ENCODE measurements around the gene TGFB1. TPM values are rescaled to one million over a fixed set of nuclear protein-coding genes. Genes with fewer than 3 reads are reported as not detected.
A peak's percentile ranks its signal among the peaks of the same experiment; 100 is the strongest.

TGFB1 gene
- total and polyA plus RNA-seq, 2 of the 13 experiments (the other 11 are each of a cell fraction or from before 2014, with no cell fraction given), result 4.1 to 5.4 TPM

DNA sequence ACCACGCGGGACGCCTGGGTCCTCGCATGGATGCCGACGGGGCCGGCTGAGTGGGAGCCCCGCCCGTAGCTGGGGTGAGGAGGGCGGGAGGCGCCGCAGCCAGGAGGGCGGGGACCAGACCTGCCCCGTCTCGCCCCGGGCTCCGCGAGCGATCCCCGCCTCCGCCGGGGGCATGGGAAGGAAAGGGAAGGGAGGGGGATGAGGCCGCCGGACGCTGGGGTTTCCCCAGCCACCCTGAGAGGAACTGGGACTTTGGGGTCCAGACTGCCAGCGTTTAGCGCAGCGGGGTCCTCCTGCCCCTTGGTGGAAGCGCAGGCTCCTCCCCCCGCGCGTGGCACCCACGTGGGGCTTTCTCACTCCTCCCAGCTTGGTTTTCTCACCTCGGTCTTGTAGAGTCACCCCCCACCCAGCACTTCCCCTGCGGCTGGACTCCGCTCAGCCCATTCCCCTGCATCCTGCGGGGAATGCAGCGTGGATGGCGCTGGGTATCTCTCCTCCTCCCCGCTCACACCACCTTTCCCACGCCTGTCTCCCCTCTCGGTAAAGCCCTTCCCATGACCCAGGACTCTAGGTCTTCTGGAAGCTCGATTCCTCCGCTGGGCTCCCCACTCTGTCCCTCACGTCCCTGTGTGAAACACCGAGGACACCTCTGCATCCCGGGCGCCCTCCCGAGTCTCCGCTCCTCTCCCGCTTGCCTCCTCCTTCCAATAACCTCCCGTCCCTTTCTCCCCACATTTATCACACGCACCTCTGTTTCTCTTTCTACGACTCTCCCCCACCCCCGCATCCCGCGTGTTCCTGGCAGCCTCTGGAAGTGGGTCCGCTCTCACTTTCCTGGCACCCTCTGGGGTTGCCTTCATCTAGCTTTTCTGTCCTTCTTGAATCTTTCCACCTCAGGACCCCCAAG is 2.1 kb downstream of the TGFB1 start (continued):
- TF ChIP-seq DZIP1 (CRISPR knock-in tag; IDR thresholded peaks at IDR 0.05) (no peak), FOXM1 (CRISPR knock-in tag; IDR thresholded peaks at IDR 0.05) (no peak), SRSF1 (optimal IDR thresholded peaks at IDR 0.05; ENCODE audit: low read depth, low read length) (no peak), GATA4 (IDR thresholded peaks at IDR 0.05; ENCODE audit: borderline replicate concordance, low read depth) (no peak), GABPB1 (CRISPR knock-in tag; IDR thresholded peaks at IDR 0.05) (peak; percentile 45; the same call in 1 of the 2 replicates), SRSF4 (IDR thresholded peaks at IDR 0.05; ENCODE audit: low read depth, low read length, poor library complexity, severe bottlenecking) (no peak), ZNF224 (CRISPR knock-in tag; IDR thresholded peaks at IDR 0.05) (no peak)
- TF ChIP-seq, protein P1, sequence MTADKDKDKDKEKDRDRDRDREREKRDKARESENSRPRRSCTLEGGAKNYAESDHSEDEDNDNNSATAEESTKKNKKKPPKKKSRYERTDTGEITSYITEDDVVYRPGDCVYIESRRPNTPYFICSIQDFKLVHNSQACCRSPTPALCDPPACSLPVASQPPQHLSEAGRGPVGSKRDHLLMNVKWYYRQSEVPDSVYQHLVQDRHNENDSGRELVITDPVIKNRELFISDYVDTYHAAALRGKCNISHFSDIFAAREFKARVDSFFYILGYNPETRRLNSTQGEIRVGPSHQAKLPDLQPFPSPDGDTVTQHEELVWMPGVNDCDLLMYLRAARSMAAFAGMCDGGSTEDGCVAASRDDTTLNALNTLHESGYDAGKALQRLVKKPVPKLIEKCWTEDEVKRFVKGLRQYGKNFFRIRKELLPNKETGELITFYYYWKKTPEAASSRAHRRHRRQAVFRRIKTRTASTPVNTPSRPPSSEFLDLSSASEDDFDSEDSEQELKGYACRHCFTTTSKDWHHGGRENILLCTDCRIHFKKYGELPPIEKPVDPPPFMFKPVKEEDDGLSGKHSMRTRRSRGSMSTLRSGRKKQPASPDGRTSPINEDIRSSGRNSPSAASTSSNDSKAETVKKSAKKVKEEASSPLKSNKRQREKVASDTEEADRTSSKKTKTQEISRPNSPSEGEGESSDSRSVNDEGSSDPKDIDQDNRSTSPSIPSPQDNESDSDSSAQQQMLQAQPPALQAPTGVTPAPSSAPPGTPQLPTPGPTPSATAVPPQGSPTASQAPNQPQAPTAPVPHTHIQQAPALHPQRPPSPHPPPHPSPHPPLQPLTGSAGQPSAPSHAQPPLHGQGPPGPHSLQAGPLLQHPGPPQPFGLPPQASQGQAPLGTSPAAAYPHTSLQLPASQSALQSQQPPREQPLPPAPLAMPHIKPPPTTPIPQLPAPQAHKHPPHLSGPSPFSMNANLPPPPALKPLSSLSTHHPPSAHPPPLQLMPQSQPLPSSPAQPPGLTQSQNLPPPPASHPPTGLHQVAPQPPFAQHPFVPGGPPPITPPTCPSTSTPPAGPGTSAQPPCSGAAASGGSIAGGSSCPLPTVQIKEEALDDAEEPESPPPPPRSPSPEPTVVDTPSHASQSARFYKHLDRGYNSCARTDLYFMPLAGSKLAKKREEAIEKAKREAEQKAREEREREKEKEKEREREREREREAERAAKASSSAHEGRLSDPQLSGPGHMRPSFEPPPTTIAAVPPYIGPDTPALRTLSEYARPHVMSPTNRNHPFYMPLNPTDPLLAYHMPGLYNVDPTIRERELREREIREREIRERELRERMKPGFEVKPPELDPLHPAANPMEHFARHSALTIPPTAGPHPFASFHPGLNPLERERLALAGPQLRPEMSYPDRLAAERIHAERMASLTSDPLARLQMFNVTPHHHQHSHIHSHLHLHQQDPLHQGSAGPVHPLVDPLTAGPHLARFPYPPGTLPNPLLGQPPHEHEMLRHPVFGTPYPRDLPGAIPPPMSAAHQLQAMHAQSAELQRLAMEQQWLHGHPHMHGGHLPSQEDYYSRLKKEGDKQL (CRISPR knock-in tag; IDR thresholded peaks at IDR 0.05; ENCODE audit: low read depth), result no peak
- TF ChIP-seq, protein P2, sequence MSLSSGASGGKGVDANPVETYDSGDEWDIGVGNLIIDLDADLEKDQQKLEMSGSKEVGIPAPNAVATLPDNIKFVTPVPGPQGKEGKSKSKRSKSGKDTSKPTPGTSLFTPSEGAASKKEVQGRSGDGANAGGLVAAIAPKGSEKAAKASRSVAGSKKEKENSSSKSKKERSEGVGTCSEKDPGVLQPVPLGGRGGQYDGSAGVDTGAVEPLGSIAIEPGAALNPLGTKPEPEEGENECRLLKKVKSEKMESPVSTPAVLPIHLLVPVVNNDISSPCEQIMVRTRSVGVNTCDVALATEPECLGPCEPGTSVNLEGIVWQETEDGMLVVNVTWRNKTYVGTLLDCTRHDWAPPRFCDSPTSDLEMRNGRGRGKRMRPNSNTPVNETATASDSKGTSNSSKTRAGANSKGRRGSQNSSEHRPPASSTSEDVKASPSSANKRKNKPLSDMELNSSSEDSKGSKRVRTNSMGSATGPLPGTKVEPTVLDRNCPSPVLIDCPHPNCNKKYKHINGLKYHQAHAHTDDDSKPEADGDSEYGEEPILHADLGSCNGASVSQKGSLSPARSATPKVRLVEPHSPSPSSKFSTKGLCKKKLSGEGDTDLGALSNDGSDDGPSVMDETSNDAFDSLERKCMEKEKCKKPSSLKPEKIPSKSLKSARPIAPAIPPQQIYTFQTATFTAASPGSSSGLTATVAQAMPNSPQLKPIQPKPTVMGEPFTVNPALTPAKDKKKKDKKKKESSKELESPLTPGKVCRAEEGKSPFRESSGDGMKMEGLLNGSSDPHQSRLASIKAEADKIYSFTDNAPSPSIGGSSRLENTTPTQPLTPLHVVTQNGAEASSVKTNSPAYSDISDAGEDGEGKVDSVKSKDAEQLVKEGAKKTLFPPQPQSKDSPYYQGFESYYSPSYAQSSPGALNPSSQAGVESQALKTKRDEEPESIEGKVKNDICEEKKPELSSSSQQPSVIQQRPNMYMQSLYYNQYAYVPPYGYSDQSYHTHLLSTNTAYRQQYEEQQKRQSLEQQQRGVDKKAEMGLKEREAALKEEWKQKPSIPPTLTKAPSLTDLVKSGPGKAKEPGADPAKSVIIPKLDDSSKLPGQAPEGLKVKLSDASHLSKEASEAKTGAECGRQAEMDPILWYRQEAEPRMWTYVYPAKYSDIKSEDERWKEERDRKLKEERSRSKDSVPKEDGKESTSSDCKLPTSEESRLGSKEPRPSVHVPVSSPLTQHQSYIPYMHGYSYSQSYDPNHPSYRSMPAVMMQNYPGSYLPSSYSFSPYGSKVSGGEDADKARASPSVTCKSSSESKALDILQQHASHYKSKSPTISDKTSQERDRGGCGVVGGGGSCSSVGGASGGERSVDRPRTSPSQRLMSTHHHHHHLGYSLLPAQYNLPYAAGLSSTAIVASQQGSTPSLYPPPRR (CRISPR knock-in tag; IDR thresholded peaks at IDR 0.05; ENCODE audit: borderline replicate concordance), result peak; percentile 38; the same call in 1 of the 2 replicates
- TF ChIP-seq, protein P3, sequence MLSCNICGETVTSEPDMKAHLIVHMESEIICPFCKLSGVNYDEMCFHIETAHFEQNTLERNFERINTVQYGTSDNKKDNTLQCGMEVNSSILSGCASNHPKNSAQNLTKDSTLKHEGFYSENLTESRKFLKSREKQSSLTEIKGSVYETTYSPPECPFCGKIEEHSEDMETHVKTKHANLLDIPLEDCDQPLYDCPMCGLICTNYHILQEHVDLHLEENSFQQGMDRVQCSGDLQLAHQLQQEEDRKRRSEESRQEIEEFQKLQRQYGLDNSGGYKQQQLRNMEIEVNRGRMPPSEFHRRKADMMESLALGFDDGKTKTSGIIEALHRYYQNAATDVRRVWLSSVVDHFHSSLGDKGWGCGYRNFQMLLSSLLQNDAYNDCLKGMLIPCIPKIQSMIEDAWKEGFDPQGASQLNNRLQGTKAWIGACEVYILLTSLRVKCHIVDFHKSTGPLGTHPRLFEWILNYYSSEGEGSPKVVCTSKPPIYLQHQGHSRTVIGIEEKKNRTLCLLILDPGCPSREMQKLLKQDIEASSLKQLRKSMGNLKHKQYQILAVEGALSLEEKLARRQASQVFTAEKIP (CRISPR knock-in tag; IDR thresholded peaks at IDR 0.05; ENCODE audit: borderline replicate concordance), result no peak

All from HepG2 (cell line).